ENCODE results near the gene UAP1L1. TPM values are rescaled to one million over a fixed set of nuclear protein-coding genes. Genes with fewer than 3 reads are reported as not detected.
A peak's percentile ranks its signal among the peaks of the same experiment; 100 is the strongest.

UAP1L1 gene
- total RNA-seq, 4 donors from 2014 or later = 3.6 to 5.8 (median 5.0) TPM

DNA sequence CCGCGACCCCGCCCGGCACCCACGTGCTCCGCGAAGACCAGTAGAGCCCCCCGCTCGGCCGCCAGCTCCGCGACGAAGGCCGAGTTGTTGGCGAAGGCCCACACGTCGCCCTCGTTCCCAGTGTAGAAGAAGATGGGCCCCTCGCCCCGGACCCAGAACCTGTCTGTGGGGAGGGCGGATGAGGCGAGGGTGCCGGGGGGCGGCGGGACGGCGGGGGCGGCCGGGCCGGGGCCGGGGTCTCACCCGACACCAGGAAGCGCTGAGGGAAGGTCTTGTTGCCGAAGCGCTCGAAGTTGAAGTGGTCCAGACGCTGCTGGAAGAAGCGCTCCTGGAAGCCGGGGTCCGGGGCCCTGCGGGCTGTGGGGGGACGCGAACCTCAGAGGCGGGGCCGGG is 36.9 kb downstream of the UAP1L1 start:
- Histone ChIP-seq H3K36me3 (peaks cover 6 to 43% (median 42%) of the 10 kb centered on the region in 4 donors), H3K27ac (replicated peaks in 1 of 4) (peak overlapping the region; percentile 36 to 68 (median 52)), H3K27me3 (no peaks in the 10 kb centered on the region), H3K4me1 (peaks cover 16 to 26% (median 20%) of the 10 kb centered on the region in 4 donors), H3K4me3 (peak overlapping the region; percentile 73 to 93 (median 84)), H3K9me3 (no peaks in the 10 kb centered on the region)
- WGBS = no CpG with 5 or more reads among the region's 45 CpGs
- no peak for DNase-seq (ENCODE audit: extremely low spot score)
- TF ChIP-seq, protein P1, sequence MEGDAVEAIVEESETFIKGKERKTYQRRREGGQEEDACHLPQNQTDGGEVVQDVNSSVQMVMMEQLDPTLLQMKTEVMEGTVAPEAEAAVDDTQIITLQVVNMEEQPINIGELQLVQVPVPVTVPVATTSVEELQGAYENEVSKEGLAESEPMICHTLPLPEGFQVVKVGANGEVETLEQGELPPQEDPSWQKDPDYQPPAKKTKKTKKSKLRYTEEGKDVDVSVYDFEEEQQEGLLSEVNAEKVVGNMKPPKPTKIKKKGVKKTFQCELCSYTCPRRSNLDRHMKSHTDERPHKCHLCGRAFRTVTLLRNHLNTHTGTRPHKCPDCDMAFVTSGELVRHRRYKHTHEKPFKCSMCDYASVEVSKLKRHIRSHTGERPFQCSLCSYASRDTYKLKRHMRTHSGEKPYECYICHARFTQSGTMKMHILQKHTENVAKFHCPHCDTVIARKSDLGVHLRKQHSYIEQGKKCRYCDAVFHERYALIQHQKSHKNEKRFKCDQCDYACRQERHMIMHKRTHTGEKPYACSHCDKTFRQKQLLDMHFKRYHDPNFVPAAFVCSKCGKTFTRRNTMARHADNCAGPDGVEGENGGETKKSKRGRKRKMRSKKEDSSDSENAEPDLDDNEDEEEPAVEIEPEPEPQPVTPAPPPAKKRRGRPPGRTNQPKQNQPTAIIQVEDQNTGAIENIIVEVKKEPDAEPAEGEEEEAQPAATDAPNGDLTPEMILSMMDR (IDR thresholded peaks at IDR 0.05) = no peak
- no peak for TF ChIP-seq POLR2AphosphoS5 (IDR thresholded peaks at IDR 0.05)
- no peak for TF ChIP-seq EP300 (IDR thresholded peaks at IDR 0.05)
- TF ChIP-seq POLR2A (IDR thresholded peaks at IDR 0.05; ENCODE audit: low read depth) = no peak
- intact Hi-C loops (cut with DNase I) = no loop called here

DNA sequence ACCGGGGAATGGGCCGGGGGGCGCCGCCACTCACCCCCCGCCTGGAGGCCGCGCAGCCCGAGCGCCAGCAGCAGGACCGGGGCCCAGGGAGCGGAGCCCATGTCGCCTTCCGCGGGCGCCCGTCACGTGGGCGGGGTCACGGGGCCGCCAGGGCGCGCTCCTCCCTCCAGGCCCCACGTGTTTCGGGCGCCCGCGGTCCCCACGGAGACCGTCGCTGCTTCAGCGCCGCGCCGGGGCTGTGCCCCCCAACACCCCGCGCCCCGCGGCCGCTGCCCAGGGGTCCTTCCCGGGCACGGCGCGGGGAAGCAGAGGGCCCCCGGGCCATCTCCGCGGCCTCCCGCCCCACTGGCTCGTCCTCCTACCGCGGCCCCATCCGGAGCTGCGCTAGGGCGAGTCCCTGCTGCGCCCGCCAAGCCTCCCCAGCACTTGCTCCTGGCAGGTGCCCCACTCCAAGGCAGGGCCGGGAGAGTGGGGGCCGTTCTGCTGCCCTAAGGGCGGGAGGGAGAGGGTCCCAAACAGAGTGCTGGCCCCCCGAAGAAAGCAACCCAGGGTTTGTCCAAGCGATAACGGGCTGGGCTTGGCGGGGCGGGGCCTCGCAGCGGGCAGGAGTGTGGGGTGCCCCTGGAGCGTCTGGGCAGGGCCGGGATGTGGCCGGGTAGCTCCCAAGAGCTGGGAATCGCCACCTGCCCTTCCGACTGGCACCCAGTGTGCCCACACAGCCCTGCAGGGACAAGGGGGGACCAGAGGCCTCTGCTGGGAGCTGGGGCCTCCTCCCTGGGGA is 37.5 kb downstream of the UAP1L1 start, which contains the start of gene DPP7:
DPP7 (minus strand) TSS at position 121 of the 781 bp plus-strand sequence; CDS start at position 101, 20 bp downstream.
- WGBS = 83% methylated on average over 3 of the region's 70 CpGs
- no peak for DNase-seq (ENCODE audit: extremely low spot score)
- Histone ChIP-seq H3K9me3 (no peaks in the 10 kb centered on the region), H3K27me3 (no peaks in the 10 kb centered on the region), H3K4me3 (peak within 1 kb of the TSS; percentile 73 to 93 (median 84)), H3K36me3 (peaks cover 6 to 37% (median 36%) of the 10 kb centered on the region in 4 donors), H3K27ac (replicated peaks in 1 of 4) (peak within 1 kb of the TSS; percentile 36 to 68 (median 52)), H3K4me1 (peaks cover 16 to 26% (median 20%) of the 10 kb centered on the region in 4 donors)
- intact Hi-C loops (cut with DNase I) = no loop called here
- TF ChIP-seq, protein P1 (IDR thresholded peaks at IDR 0.05) = peak in 1 of 3 experiments; percentile 12
- TF ChIP-seq POLR2AphosphoS5 (IDR thresholded peaks at IDR 0.05) (peak; percentile 30 to 52), POLR2A (IDR thresholded peaks at IDR 0.05; ENCODE audit: low read depth) (no peak)

DNA sequence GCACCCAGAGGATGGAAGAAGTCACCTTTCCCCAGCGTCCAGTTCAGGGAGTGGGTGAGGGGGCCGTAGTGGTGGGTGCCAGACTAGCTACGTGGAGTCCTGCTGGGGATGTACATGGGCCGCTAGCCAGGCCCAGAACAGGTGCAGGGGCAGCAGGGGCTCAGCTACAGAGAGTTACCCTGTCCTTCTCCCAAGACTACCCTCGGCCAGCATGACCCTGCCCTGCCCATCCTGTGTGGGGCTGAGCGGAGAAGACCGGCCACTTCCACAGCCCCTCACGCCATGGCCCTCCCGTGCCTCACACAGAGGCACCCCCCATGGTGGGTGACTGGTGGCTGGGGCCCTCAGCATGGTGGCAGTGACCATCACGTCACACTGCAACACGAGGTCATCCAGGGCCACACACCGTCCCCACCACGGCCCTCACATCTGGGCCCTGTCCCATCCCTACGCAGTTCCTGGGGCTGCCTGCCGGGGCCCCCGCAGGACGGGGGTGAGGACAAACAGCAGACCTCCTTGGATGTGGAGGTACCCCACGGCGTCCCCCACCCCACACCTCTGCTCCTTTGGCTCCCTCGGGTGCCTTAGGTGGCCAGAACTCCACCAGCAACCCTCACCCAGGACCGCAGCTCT is 38.2 kb downstream of the UAP1L1 start:
- no peaks in the 10 kb centered on the region for H3K9me3 ChIP-seq
- H3K27ac ChIP-seq (replicated peaks in 1 of 4) = no peak overlapping the region
- TF ChIP-seq POLR2A (IDR thresholded peaks at IDR 0.05; ENCODE audit: low read depth) (no peak), EP300 (IDR thresholded peaks at IDR 0.05) (no peak), POLR2AphosphoS5 (IDR thresholded peaks at IDR 0.05) (no peak)
- TF ChIP-seq, protein P1 (IDR thresholded peaks at IDR 0.05) = no peak
- peaks cover 6 to 30% (median 29%) of the 10 kb centered on the region in 4 donors for H3K36me3 ChIP-seq
- H3K4me1 ChIP-seq = peaks cover 16 to 26% (median 20%) of the 10 kb centered on the region in 4 donors
- H3K4me3 ChIP-seq = peak overlapping the region in 3 of 4 donors; percentile 79 to 93 (median 89)
- no peaks in the 10 kb centered on the region for H3K27me3 ChIP-seq
- intact Hi-C loops (cut with DNase I) = no loop called here
- DNase-seq (ENCODE audit: extremely low spot score) = no peak
- 89% methylated on average over 8 of the region's 21 CpGs for WGBS

DNA sequence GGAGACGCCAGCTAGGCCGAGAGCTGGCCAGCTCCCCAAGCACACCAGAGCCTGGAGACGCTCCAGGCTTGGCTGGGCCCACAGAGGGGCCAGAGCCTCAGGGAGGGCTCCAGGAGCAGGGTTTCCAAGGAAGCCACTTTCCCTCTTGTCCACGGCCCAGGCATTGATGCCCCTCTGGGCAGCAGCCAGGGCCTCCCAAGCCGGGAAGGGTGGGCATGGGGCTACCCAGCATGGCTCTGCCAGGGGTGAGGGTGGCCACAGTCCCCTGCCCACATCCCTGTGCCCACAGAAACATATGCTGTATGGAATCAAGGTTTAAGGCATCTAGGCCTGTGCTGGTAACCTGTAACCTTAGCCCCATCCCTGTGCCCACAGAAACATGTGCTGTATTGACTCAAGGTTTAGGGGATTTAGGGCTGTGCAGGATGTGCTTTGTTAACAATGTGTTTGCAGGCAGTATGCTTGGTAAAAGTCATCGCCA is 38.8 kb downstream of the UAP1L1 start:
- TF ChIP-seq POLR2AphosphoS5 (IDR thresholded peaks at IDR 0.05) (no peak), POLR2A (IDR thresholded peaks at IDR 0.05; ENCODE audit: low read depth) (no peak), EP300 (IDR thresholded peaks at IDR 0.05) (no peak)
- TF ChIP-seq, protein P1 (IDR thresholded peaks at IDR 0.05) = no peak
- H3K4me1 ChIP-seq = peaks cover 16 to 26% (median 20%) of the 10 kb centered on the region in 4 donors
- no peaks in the 10 kb centered on the region for H3K9me3 ChIP-seq
- H3K36me3 ChIP-seq = peaks cover 6 to 24% (median 24%) of the 10 kb centered on the region in 4 donors
- 80% methylated on average over 1 of the region's 6 CpGs for WGBS
- H3K27me3 ChIP-seq = no peaks in the 10 kb centered on the region
- no peak overlapping the region for H3K4me3 ChIP-seq
- H3K27ac ChIP-seq (replicated peaks in 1 of 4) = no peak overlapping the region
- no peak for DNase-seq (ENCODE audit: extremely low spot score)
- intact Hi-C loops (cut with DNase I) = no loop called here

All from esophagus muscularis mucosa (tissue), 4 donors.